Dermis blood vessel endothelial cell (primary cell): ENCODE data around the gene COPS7B. TPM values are rescaled to one million over a fixed set of nuclear protein-coding genes. Genes with fewer than 3 reads are reported as not detected.
"Not testable (repeated sequence)": the region's sequence is repeated elsewhere in the genome, so short reads cannot be mapped to it uniquely, and the experiment has no call there.

Experiments used
- DNase-seq: peaks from one replicate; pipeline ENCODE4 v3.0.0; 2010
- total RNA-seq: library from RNA; depleted of rRNA; stranded (reverse); fragments of >200 nt; gene quantifications from 2 replicates; pipeline ENCODE4 v1.2.3, GENCODE V29; 2014

Gene COPS7B
- total RNA-seq, result 16.7 and 18.6 TPM in 2 replicates

- peak; percentile 91 for DNase-seq
Measured at GRCh38 chr2:231786177-231786916, at the start of gene COPS7B. Gene COPS7B (plus strand): TSS chr2:231786445. CDS start chr2:231788571, 2,126 bp downstream.

- DNase-seq, result no peak
Measured at GRCh38 chr2:231737761-231738160, 48.5 kb upstream of the COPS7B start.

GRCh38 chr2:231743376-231744116 is 42.7 kb upstream of the COPS7B start:
- DNase-seq, result no peak

- no peak for DNase-seq
Measured at GRCh38 chr2:231745303-231746038, 40.8 kb upstream of the COPS7B start.

- DNase-seq, result not testable (repeated sequence)
Measured at GRCh38 chr2:231748153-231748896, 37.9 kb upstream of the COPS7B start.

- DNase-seq, result not testable (repeated sequence)
Measured at GRCh38 chr2:231749016-231749415, 37.2 kb upstream of the COPS7B start.

GRCh38 chr2:231751042-231751815 is 35.0 kb upstream of the COPS7B start:
- DNase-seq, result no peak

- DNase-seq, result no peak
Measured at GRCh38 chr2:231752061-231752460, 34.2 kb upstream of the COPS7B start.

- no peak for DNase-seq
Measured at GRCh38 chr2:231761735-231762134, 24.5 kb upstream of the COPS7B start.

GRCh38 chr2:231764124-231764523 is 22.1 kb upstream of the COPS7B start:
- no peak for DNase-seq

- no peak for DNase-seq
Measured at GRCh38 chr2:231764760-231765159, 21.5 kb upstream of the COPS7B start.

- no peak for DNase-seq
Measured at GRCh38 chr2:231765496-231765929, 20.7 kb upstream of the COPS7B start.

GRCh38 chr2:231769170-231770136 is 16.8 kb upstream of the COPS7B start:
- no peak for DNase-seq

GRCh38 chr2:231780123-231780908 is 5.9 kb upstream of the COPS7B start:
- peak; percentile 59 for DNase-seq

- DNase-seq, result peak; percentile 99
Measured at GRCh38 chr2:231780909-231781797, 5.1 kb upstream of the COPS7B start, which contains the start of gene PDE6D. Gene PDE6D (minus strand): TSS chr2:231781282. CDS start chr2:231781114, 168 bp downstream.

- DNase-seq, result peak; percentile 75
Measured at GRCh38 chr2:231781798-231782726, 4.2 kb upstream of the COPS7B start.

- DNase-seq, result no peak
Measured at GRCh38 chr2:231785413-231785812, 832 bp upstream of the COPS7B start.
